Cardiac septum (tissue), 1 donor: ENCODE data around the gene CD46. TPM values are rescaled to one million over a fixed set of nuclear protein-coding genes. Genes with fewer than 3 reads are reported as not detected.

Experiments
- DNase-seq: peaks from one replicate; pipeline ENCODE4 v3.0.0-alpha.2; 2020; ENCODE audit warnings: low spot score
- intact Hi-C: fragments of 100-400 bp; cut with DNase I; formaldehyde crosslinking; loops from one replicate; pipeline ENCODE4 v1.14.0; 2022
- total RNA-seq: library from RNA; stranded (reverse); fragmentation: NEBNext Ultra II Directional; extraction: Animal tissue kit (Norgen Biotek cat#: 25700); gene quantifications from one replicate; pipeline ENCODE4 v1.2.1, GENCODE V29; 2021
- donor health status: DM: no; HTN: no; CAD: no.

CD46 gene
- total RNA-seq, 1 donor from 2014 or later = 83.6 TPM

DNA sequence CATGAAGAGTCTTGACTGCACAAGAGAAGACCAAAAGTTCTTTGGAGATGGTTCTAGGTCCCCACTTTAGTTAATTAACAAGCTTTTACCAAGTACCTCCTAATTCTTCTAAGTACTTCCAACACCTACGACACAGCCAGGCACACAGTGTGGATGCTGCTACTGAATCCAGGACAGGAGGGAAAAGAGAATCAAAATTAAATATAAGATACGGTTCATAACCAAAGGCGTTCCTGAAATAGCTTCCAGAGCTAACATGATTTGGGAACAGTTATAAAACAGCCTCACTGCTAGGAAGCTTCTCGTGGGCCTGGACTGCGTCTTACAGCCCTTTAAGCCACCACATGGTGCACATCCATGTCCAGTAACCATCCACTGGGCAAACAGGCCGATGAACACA lies 84.1 kb downstream of the CD46 start:
- intact Hi-C loops = no loop called here
- peak; percentile 31 for DNase-seq

DNA sequence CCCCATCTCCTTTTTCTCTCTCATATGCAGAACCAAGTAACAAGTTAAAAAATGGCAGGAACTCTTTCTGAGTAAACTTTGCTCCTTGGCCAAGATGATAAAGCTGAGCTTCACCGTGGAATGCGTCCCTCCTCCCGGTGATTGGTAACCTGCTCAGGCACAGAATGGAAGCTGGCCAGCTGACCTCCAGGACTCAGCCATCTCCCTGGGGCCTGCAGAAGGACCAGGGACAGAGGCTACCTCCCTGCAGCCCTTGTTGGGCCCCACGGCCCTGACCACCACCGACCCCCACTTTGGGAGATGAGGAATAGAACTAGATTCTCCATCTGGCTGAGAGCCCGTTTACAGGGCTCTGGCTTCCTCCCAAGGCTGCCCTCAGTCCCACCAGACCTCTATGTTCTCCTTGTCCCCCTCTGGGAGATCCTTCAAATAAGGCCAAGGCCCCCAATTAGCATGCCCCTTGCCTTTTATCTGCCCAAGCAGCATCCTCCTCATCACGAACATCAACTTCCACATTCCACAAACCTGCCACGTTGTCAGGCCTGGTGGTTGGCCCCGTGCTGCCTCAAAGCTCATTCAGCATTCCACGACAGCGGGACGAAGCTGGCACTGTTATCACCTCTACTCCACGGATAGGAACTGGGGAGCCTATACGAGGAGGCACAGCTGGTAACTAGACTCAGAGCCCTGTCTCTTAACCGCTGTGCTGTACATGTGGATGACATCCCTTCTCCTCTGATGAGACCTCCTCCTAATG lies 84.9 kb downstream of the CD46 start:
- intact Hi-C loops = no loop called here
- DNase-seq = peak; percentile 59

GRCh38 chr1:207837673-207838072 lies 85.8 kb downstream of the CD46 start:
- intact Hi-C loops = no loop called here

DNA sequence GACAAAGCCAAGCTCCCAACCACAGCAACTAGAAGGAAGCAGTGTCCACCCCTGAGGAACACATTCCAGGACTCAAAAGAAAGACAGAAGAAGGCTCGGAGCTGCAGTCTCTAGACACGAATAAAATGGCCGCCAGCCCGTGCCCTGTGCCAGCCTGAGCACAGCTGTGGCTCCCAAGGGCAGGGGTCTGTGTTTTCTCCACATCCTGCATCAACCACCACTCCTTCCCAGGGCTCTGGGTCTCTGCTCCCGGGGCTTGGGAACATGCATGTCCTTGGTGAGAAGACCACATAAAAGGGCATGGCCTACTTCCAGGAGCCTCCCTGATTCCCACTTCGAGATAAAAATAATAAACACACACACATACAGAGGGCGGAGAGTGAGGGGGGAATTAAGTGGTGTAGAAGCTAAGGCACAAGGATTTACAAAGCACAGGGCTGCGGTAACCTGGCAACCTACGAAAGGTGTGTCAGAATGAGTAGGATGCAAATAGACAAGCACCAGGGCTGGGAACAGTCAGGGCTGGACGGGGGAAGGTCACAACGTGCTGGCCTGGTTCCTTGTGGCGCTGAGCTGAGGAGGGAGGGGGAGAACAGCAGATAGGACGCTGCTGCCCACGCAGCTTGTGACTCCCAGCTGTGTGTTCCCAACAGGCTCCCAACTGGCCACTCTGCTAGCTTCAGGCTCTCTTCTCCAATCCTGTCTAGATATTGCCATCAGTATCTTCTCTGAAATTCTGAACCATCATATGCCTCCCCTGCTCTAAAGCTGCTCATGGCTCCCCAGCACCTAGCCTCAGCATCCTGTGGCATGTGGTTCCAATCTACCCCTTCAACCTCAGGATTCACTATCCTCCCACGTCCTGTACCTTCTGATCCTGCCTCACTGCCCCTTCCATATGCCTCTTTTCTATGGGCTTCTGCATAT lies 86.6 kb downstream of the CD46 start:
- DNase-seq = peak; percentile 88
- intact Hi-C loops = no loop called here

More at GRCh38 chr1:207837673-207838072, 85.8 kb downstream of the CD46 start:
- DNase-seq = no peak

- intact Hi-C loops = no loop called here
Measured at GRCh38 chr1:207839083-207839413, 87.2 kb downstream of the CD46 start.

DNA sequence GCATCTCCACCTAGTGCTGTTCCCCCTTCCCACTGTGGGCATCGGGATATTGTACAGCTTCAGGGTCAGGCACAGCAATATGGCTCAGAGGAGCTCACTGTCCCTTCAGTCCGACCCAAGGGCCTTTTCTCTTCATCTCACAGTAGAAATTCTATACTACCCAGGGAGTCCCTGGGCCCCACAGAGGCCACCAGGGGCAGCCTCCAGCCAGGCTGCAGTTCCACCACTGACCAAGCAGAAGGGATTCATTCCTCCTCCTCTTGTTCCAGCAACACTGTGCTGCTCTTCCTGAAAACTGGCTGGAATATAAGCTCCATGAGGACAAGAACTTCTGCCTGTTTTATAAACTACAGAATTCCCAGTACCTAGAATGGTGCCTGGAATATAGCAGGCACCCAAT lies 88.5 kb downstream of the CD46 start:
- no peak for DNase-seq
- intact Hi-C loops = no loop called here

More at GRCh38 chr1:207839083-207839413, 87.2 kb downstream of the CD46 start:
- no peak for DNase-seq

- intact Hi-C loops = no loop called here
- no peak for DNase-seq
Measured at GRCh38 chr1:207841293-207841692, 89.4 kb downstream of the CD46 start.

- intact Hi-C loops = no loop called here
- DNase-seq = no peak
Measured at GRCh38 chr1:207841901-207842300, 90.0 kb downstream of the CD46 start.

DNA sequence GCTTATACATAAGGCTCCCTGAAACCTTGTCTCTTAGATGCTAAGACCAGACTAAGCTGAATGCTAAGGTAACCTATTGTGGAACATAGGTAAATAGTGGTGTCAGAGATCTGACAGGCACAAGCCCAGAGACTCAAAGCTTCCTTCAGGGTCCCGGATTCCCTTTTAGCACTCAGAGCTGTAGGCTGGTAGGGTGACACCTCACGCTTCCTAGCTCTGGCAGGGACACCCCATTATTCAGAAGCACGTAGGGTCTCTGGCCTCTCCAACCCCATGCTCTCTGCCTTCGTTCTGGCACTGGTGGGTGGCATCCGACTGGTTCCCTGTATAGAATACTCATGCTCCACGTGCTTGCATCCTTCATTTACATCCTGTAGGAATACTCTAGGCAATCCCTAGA lies 90.7 kb downstream of the CD46 start:
- intact Hi-C loops = no loop called here
- DNase-seq = no peak

- DNase-seq = no peak
- intact Hi-C loops = no loop called here
Measured at GRCh38 chr1:207844371-207844770, 92.5 kb downstream of the CD46 start.

Other genes with a start within 250 kb of the CD46 start
- gene CR1L, start 106.9 kb upstream of the CD46 start, total RNA-seq = not detected
- gene CD34, start 159.1 kb downstream of the CD46 start, total RNA-seq = 49.9 TPM